K562 (cell line): Measurements from ENCODE around the gene IL1R1. TPM values are rescaled to one million over a fixed set of nuclear protein-coding genes. Genes with fewer than 3 reads are reported as not detected.

Experiments
- ATAC-seq: fragments of 200-7000 bp; cut with Tn5 transposase; 3 replicates; pipeline ENCODE4 v1.9.1; 2020; ENCODE audit warnings: moderate library complexity
- BruUV-seq: library from RNA; stranded (reverse); fragments of 400-500 nt; replicated peaks from 2 replicates; lab custom pipeline; 2021; lab: Mats Ljungman, UMichigan
- CTCF ChIA-PET: fragments of 300-600 bp; formaldehyde crosslinking; extraction: SDS; loops from one replicate; lab custom pipeline; 2021; ENCODE audit warnings: low intra/inter-chr PET ratio; lab: Yijun Ruan, JAX
- POLR2A ChIA-PET: fragments of 300-600, 350-650 bp; sonication (Branson Sonifier 250); formaldehyde crosslinking; extraction: SDS; loops from one replicate; lab custom pipeline; 2021; ENCODE audit warnings: antibody characterized with exemption, inconsistent platforms; lab: Yijun Ruan, JAX
- DNase-seq, 4 experiments: peaks; one replicate each; pipeline versions ENCODE4 v3.0.0 to v3.0.0-alpha.2; 2011 to 2018; ENCODE audit warnings: low spot score in 3 of 4, mixed read lengths in 3 of 4; ENCODE audit errors: extremely low read depth in 1 of 4
- FAIRE-seq: peaks from 2 replicates; lab custom pipeline; 2011; peaks lifted over from hg19 to GRCh38; lab: Jason Lieb, UNC
- H2AFZ ChIP-seq: 2 replicates; pipeline ENCODE4 v1.6.0; 2011; ENCODE audit warnings: low read depth, low read length, control low read depth, inconsistent platforms
- H3K27ac ChIP-seq: fragments of 200-600 bp; 3 replicates; pipeline ENCODE4 v1.8.0; 2011; ENCODE audit warnings: low read depth, mild to moderate bottlenecking, control low read depth, inconsistent platforms, low read length, moderate library complexity, mixed read lengths; ENCODE audit errors: extremely low read depth
- H3K27me3 ChIP-seq, 2 experiments: fragments of 300-600 bp in 1 of 2; 2 replicates in 1 of 2; 3 replicates in 1 of 2; pipeline versions ENCODE4 v1.6.0 to v1.8.0; 2011; ENCODE audit warnings: inconsistent platforms in 2 of 2, low read length in 2 of 2, mild to moderate bottlenecking in 1 of 2, mixed read lengths in 1 of 2, moderate library complexity in 1 of 2; ENCODE audit not compliant: control insufficient read depth in 2 of 2, insufficient read depth in 2 of 2
- H3K36me3 ChIP-seq: fragments of 300-600 bp; 3 replicates; pipeline ENCODE4 v1.8.0; 2011; ENCODE audit warnings: mild to moderate bottlenecking, low read length, inconsistent platforms; ENCODE audit not compliant: control insufficient read depth, insufficient read depth
- H3K4me1 ChIP-seq, 2 experiments: fragments of 200-600 bp in 1 of 2; replicated peaks in 1 of 2; 2 replicates in 1 of 2; 3 replicates in 1 of 2; pipeline versions ENCODE4 v1.5.1 to v1.8.0; 2011; ENCODE audit warnings: inconsistent platforms in 2 of 2, low read length in 2 of 2, mild to moderate bottlenecking in 1 of 2, mixed read lengths in 1 of 2, moderate library complexity in 1 of 2; ENCODE audit not compliant: control insufficient read depth in 2 of 2, insufficient read depth in 2 of 2
- H3K4me2 ChIP-seq: 2 replicates; pipeline ENCODE4 v1.6.1; 2011; ENCODE audit warnings: low read length, control low read depth, inconsistent platforms, mixed read lengths; ENCODE audit not compliant: insufficient read depth
- H3K4me3 ChIP-seq: fragments of 200-600 bp; sonication (generic), shearing (Covaris generic); 2 replicates; pipeline ENCODE4 v1.5.1; 2016; ENCODE audit warnings: control low read depth, inconsistent platforms
- H3K79me2 ChIP-seq: fragments of 200-600 bp; 3 replicates; pipeline ENCODE4 v1.8.0; 2011; ENCODE audit warnings: low read length, inconsistent platforms; ENCODE audit not compliant: control insufficient read depth, insufficient read depth
- H3K9ac ChIP-seq, 2 experiments: 2 replicates each; pipeline versions ENCODE4 v1.6.0 to v1.6.1; 2011; ENCODE audit warnings: low read depth in 2 of 2, low read length in 2 of 2, control low read depth in 1 of 2, inconsistent platforms in 1 of 2, mild to moderate bottlenecking in 1 of 2, mixed read lengths in 1 of 2; ENCODE audit not compliant: insufficient read depth in 1 of 2
- H3K9me1 ChIP-seq: one replicate; pipeline ENCODE4 v1.6.0; 2011; ENCODE audit warnings: inconsistent platforms, mild to moderate bottlenecking, low read length, moderate library complexity; ENCODE audit not compliant: control insufficient read depth, insufficient read depth
- H3K9me3 ChIP-seq: replicated peaks from 2 replicates; pipeline ENCODE4 v1.5.1; 2011; ENCODE audit warnings: low read depth, low read length, inconsistent platforms; ENCODE audit not compliant: control insufficient read depth, insufficient read depth
- H4K20me1 ChIP-seq: replicated peaks from 2 replicates; pipeline ENCODE4 v1.6.1; 2011; ENCODE audit warnings: low read length, inconsistent platforms, mixed read lengths; ENCODE audit not compliant: control insufficient read depth, insufficient read depth
- CC2D1A ChIP-seq: fragments of 450-650 bp; IDR thresholded peaks from 2 replicates; pipeline ENCODE4 v1.6.1; 2017; ENCODE audit warnings: mild to moderate bottlenecking
- MED1 ChIP-seq: sonication (generic); formaldehyde crosslinking; IDR thresholded peaks from 2 replicates; pipeline ENCODE4 v1.8.1; 2023; ENCODE audit warnings: missing genetic modification reagents, borderline replicate concordance
- ZFP1 ChIP-seq: fragments of 450-650 bp; formaldehyde crosslinking; IDR thresholded peaks from 2 replicates; pipeline ENCODE4 v1.4.0; 2020; ENCODE audit warnings: mild to moderate bottlenecking, mixed read lengths
- WGBS: fragments of 100-300 bp; shearing (Covaris generic); methylation state at CpG from one replicate; pipeline ENCODE4 v1.1.6; 2016; ENCODE audit warnings: low coverage, mixed read lengths; ENCODE audit not compliant: insufficient coverage; ENCODE audit errors: missing lambda C conversion rate; 5-methylcytosine and 5-hydroxymethylcytosine counted together
- in situ Hi-C: fragments of 300-500 bp; cut with MboI; formaldehyde crosslinking; loops from 4 replicates; pipeline ENCODE4 v1.15.0; 2018; ENCODE audit warnings: inconsistent platforms, mixed read lengths
- intact Hi-C: fragments of 100-400 bp; cut with micrococcal nuclease; formaldehyde crosslinking; loops from 2 replicates; pipeline ENCODE4 v1.14.2; 2022
- polyA plus RNA-seq, 8 experiments: library from polyadenylated mRNA; depleted of rRNA in 4 of 8; stranded (reverse) in 5 of 8; unstranded in 3 of 8; fragments of >200 nt; fragmentation: Nextera tagmentation in 2 of 8; fragmentation: Illumina TruSeq in 1 of 8; extraction: Ambion mirVana in 2 of 8; extraction: Trizol in 1 of 8; gene quantifications; 2 replicates each; pipeline versions ENCODE4 v1.2.1 to v1.2.3, GENCODE V29; 2011 to 2014; ENCODE audit warnings: inconsistent platforms in 1 of 8, missing spikeins in 1 of 8
- total RNA-seq, 7 experiments: library from RNA; depleted of rRNA in 6 of 7; stranded (reverse); fragments of >200 nt in 6 of 7; fragmentation: Illumina TruSeq in 2 of 7; extraction: Trizol in 2 of 7; gene quantifications; 2 replicates each; pipeline versions ENCODE4 v1.2.1 to v1.2.3, GENCODE V29; 2011 to 2021; ENCODE audit warnings: low replicate concordance in 1 of 7

The IL1R1 gene
- total and polyA plus RNA-seq, 9 of the 15 experiments (the other 6 are each of a cell fraction or from before 2014, with no cell fraction given) = 0.81 to 3.9 (median 1.6) TPM

- no peaks in the 10 kb centered on the region for H3K4me1 ChIP-seq
- no peak overlapping the region for H3K27ac ChIP-seq
- in situ Hi-C loops (no loop called here), intact Hi-C loops (no loop called here)
- WGBS = 0% methylated on average over 1 of the region's 1 CpG
- ChIA-PET POLR2A (no interaction called here), CTCF (no interaction called here)
- BruUV-seq = no TSS peak
- ATAC-seq (no peak), DNase-seq (no peak), FAIRE-seq (no peak)
- H4K20me1 ChIP-seq = no peaks in the 10 kb centered on the region
- H3K79me2 ChIP-seq = no peaks in the 10 kb centered on the region
- no peaks in the 10 kb centered on the region for H3K9me1 ChIP-seq
- H3K36me3 ChIP-seq = no peaks in the 10 kb centered on the region
- no peak overlapping the region for H3K4me3 ChIP-seq
- no peak for TF ChIP-seq CC2D1A
- H3K27me3 ChIP-seq = peaks cover 0 to 8% of the 10 kb centered on the region in 2 experiments; a peak in 1 of 5 replicates
- no peak overlapping the region for H3K4me2 ChIP-seq
- no peak overlapping the region for H3K9ac ChIP-seq
- H2AFZ ChIP-seq = no peak overlapping the region
- no peaks in the 10 kb centered on the region for H3K9me3 ChIP-seq
These were observed 66.9 kb downstream of the IL1R1 start for GRCh38 chr2:102209474-102209873.

GRCh38 chr2:102217032-102217431 lies 74.5 kb downstream of the IL1R1 start:
- BruUV-seq = no TSS peak
- POLR2A ChIA-PET = no interaction called here

More at GRCh38 chr2:102217032-102217431, 74.5 kb downstream of the IL1R1 start:
- H3K79me2 ChIP-seq = no peaks in the 10 kb centered on the region
- no peak overlapping the region for H3K27ac ChIP-seq
- H3K36me3 ChIP-seq = no peaks in the 10 kb centered on the region
- FAIRE-seq (no peak), DNase-seq (no peak), ATAC-seq (no peak)
- no peak overlapping the region for H3K4me2 ChIP-seq
- peak; percentile 57; the same call in 1 of the 2 replicates for TF ChIP-seq ZFP1 (CRISPR knock-in tag)
- TF ChIP-seq MED1 (CRISPR knock-in tag) = no peak
- intact Hi-C loops (no loop called here), in situ Hi-C loops (no loop called here)
- H3K4me1 ChIP-seq = no peaks in the 10 kb centered on the region
- H3K9ac ChIP-seq = no peak overlapping the region
- no peaks in the 10 kb centered on the region for H3K9me1 ChIP-seq
- H2AFZ ChIP-seq = no peak overlapping the region
- no peaks in the 10 kb centered on the region for H3K27me3 ChIP-seq
- H3K4me3 ChIP-seq = no peak overlapping the region
- H3K9me3 ChIP-seq = no peaks in the 10 kb centered on the region; the same call in 1 of the 2 replicates
- CTCF ChIA-PET = no interaction called here
- no peaks in the 10 kb centered on the region for H4K20me1 ChIP-seq
